GM19324 (cell line): ENCODE results near the gene TAS2R30.
"Not testable (repeated sequence)": the region's sequence is repeated elsewhere in the genome, so short reads cannot be mapped to it uniquely, and the experiment has no call there.

Source experiments
- ATAC-seq: cut with Tn5 transposase; IDR thresholded peaks from one replicate; pipeline ENCODE4 v1.9.1; 2021; ENCODE audit warnings: mild to moderate bottlenecking, moderate library complexity; ENCODE audit not compliant: unreplicated experiment, low FRiP score

Gene TAS2R30

DNA sequence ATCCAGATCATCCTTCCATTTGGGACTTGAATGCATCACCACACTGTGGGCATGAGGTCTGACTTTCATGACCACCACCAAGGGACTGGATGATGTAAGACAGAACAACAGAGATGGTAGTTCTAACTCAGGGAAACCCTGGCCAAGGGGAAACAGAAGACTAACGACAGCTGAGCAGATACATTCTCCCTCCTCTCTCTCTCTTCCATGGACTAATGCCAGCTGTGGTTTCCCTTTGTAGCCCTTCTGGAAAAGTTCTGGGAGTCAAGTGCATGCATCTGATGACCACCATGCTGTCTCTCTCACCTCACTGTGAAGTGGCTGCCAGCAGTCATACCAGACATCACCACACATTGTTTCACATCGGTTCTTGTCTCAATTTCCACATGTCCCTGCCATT lies 3.4 kb downstream of the TAS2R30 start:
- ATAC-seq = no peak

DNA sequence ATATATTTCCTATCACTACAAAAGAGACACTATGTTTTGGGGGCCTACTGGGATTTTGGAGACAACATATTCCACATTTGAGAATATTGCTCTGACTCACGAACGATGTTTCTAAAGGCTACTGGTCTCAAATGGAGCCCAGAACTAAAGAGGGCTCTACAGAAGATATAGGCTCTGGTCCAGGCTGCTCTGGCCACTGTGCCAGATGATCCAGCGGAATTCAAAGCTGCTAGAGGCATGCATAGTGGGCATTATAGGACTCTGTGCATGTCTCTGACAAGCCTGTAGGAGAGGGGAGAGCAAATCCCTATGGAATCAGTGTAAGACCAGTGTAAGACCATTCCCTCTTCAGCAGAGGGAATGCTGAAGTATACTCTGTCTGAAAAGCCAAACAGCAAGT lies 4.1 kb downstream of the TAS2R30 start:
- ATAC-seq = no peak

DNA sequence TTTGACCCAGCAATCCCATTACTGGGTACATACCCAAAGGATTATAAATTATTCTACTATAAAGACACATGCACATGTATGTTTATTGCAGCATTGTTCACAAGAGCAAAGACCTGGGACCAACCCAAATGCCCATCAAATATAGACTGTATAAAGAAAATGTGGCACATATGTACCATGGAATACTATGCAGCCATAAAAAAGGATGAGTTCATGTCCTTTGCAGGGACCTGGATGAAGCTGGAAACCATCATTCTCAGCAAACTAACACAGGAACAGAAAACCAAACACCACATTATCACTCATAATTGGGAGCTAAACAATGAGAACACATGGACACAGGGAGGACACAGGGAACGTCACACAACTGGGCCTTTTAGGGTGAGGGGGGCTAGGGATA lies 20.3 kb downstream of the TAS2R30 start:
- not testable (repeated sequence) for ATAC-seq

DNA sequence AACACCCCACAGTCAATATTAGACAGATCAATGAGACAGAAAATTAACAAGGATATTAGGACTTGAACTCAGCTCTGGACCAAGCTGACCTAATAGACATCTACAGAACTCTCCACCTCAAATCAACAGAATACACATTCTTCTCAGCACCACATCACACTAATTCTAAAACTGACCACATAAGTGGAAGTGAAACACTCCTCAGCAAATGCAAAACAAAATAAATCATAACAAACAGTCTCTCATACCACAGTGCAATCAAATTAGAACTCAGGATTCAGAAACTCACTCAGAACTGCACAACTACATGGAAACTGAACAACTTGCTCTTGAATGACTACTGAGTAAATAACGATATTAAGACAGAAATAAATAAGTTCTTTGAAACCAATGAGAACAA lies 23.2 kb downstream of the TAS2R30 start:
- ATAC-seq = not testable (repeated sequence)

DNA sequence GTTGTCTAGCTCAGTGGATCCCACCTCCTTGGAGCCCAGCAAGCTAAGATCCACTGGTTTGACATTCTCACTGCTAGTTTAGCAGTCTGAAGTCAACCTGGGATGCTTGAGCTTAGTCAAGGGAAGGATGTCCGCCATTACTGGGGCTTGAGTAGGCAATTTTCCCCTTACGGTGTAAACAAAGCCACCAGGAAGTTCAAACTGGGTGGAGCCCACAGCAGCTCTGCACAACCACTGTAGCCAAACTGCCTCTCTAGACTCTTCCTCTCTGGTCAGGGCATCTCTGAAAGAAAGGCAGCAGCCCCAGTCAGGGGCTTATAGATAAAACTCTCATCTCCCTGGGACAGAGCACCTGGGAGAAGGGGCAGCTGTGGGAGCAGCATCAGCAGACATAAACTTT lies 25.6 kb downstream of the TAS2R30 start:
- ATAC-seq = no peak

DNA sequence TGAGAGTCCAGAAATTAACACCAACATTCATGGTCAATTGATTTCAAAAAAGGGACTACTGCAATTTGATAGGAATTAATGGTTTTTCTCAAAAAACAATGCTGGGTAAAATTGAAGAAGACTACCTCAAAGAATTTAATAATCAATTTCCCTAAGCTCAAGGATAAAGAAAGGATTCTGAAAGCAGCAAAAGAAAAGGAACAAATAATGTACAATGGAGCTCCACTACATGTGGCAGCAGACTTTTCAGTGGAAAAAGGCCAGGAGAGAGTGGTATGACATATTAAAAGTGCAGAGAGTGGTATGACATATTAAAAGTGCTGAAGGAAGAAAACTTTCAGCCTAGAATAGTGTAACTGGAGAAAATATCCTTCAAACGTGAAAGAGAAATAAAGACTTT lies 26.7 kb downstream of the TAS2R30 start:
- no peak for ATAC-seq

DNA sequence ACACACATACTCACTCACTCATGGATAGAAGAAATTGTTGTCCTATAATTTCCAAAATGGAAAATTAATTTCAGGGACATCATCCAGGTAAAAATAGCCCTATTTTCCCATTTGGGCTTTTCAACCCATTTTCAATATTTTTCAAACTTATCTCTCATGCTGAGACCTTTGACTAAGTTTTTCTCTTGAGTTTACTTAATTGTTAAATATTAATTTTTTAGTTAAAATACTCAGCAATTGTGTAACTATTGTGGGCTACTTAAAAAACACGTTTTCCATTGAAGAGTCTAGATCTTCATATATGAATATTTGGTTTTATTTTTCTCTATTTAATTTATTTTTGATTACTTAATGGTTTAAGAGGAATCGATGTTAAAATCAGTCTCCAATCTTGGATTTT lies 28.2 kb downstream of the TAS2R30 start:
- no peak for ATAC-seq

DNA sequence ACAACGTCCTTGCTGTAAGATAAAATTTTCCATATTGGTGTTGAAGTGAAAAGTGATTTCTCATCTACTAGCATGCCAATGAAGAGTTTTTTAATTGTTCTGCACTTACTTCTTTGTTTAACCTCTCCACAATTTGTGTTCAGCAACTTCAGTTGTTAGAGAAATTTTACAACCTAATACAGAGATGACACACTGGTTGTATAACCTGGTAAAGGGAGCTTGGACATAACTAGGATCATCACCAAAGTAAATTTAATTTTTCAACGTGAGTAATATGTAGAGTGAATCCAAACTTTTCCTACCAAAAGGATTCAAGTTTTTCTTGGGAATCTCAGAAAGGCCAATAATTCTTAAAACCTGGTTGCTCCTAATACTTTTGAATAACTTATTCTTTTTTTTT lies 28.9 kb downstream of the TAS2R30 start:
- no peak for ATAC-seq

DNA sequence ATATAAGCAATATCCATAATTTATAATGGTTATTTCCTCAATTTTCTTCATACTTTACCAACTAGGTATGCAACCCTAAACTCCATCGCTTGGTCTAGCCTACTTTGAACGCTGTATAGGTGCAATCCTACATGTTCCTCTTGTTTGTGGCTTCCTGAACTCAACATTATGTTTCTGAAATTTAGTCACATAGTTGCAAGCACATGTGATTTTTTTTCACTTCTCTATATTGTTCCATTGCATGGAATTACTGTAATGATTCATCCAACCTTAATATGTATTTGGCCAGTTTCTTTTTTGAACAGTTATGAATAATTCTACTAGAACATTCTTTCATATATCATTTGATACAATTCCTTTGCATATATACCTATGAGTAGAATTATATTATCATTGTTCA lies 39.5 kb downstream of the TAS2R30 start:
- not testable (repeated sequence) for ATAC-seq

DNA sequence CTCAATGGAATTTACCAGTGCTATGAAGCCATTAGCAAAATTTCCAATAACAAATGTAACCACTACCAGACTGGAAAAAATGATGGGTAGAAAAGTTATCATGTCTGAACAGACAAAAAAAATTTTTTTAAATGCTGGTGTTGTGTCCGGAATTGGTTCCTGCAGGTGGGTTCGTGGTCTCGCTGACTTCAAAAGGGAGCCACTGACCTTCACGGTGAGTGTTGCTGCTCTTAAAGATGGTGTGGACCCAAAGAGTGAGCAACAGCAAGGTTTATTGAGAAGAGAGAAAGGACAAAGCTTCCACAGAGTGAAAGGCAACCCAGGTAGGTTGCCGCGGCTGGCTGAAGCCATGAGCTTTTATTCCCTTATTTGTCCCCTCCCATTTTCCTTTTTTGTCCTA lies 42.3 kb downstream of the TAS2R30 start, which contains the start of gene TAS2R43:
TAS2R43 (minus strand) TSS at position 186 of the 400 bp plus-strand sequence; CDS start at position 102, 84 bp downstream.
- no peak for ATAC-seq

DNA sequence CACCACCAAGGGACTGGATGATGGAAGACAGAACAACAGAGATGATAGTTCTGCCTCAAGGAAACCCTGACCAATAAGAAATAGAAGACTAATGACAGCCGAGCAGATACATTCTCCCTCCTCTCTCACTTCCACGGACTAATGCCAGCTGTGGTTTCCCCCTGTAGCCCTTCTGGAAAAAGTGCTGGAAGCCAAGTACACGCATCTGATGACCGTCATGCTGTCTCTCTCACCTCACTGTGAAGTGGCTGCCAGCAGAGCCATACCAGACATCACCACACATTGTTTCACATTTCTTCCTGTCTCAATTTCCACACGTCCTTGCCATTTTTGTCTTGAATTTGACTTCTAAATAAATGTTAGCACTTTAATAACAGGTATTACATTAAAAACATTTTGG lies 45.2 kb downstream of the TAS2R30 start:
- ATAC-seq = no peak

DNA sequence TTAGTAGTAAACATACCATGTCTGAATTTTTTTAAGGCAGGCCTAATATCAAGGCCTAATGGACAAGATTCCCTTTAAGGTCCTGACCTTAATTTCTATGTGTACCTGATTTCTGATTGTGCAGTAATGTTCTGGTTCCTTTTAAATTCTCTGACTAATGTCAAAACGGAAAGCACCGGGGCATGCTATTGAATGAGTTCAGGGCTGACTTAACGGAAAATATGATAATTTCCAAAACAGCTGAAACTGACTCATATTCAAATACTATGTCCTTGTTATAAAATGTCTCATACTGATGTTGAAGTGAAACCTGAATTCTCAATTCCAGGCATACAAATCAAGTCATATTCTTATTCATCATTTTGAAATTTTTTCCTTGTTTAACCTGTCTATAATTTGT lies 49.0 kb downstream of the TAS2R30 start:
- no peak for ATAC-seq
